Measurements from ENCODE around the gene OR52E6.

Gene OR52E6

DNA sequence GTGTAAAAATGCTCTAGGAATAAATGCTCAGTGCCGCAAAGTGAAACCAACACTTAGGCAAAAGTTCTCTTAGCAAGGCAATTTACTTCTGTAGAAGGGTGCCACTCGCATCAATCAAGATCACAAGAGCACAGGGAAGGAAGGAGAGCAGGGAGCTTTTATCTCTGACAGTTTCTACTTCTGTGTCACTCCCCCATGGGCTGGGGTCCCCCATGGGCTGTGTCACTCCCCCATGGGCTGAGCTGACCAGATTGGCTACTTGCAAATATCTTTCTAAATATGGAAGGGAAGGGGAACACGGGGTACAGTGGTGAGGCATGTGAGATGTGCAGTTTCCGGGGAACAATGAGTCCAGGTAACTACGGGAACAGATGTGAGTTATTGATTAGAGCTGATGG, 32.6 kb downstream of the OR52E6 start:
- in situ Hi-C loops (cut with HindIII; ENCODE audit: low sequenced_read_pairs), result no loop called here
- DNase-seq (ENCODE audit: low read depth, low spot score), result no peak
- TF ChIP-seq, protein P1, sequence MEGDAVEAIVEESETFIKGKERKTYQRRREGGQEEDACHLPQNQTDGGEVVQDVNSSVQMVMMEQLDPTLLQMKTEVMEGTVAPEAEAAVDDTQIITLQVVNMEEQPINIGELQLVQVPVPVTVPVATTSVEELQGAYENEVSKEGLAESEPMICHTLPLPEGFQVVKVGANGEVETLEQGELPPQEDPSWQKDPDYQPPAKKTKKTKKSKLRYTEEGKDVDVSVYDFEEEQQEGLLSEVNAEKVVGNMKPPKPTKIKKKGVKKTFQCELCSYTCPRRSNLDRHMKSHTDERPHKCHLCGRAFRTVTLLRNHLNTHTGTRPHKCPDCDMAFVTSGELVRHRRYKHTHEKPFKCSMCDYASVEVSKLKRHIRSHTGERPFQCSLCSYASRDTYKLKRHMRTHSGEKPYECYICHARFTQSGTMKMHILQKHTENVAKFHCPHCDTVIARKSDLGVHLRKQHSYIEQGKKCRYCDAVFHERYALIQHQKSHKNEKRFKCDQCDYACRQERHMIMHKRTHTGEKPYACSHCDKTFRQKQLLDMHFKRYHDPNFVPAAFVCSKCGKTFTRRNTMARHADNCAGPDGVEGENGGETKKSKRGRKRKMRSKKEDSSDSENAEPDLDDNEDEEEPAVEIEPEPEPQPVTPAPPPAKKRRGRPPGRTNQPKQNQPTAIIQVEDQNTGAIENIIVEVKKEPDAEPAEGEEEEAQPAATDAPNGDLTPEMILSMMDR (IDR thresholded peaks at IDR 0.05; ENCODE audit: low read depth, low read length), result no peak
- peak overlapping the region; percentile 46 for H3K4me3 ChIP-seq (ENCODE audit: low read depth, low read length)

DNA sequence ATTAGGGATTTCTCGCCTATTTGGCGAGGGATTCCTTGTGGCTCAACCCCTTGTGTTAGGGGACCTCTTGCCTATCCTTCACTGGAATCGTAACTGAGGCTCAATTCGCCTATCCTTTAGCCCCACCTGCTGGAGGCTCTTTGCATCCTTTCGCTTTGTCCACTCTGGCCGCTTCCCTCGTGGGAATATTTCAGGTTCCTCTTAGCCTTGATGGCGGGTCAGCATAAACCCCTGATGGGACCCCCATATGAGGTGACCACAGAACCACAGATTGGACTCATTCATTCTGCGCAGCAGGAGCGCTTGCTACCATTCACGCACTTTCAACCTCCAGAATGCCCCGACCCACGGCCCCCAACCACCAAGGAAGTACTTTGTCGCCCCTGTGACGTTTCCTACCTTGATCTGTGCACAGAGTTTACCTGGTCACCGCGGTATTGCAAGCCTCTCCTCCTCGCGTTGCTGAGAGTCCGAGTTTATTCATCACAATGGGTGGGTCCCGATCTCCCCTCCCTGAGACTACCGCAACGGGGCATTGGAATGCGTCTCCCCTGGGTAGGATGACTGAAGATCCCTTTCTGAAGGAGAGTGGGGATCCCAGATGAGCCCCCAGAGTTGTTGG, 33.1 kb downstream of the OR52E6 start, which contains the start of gene OR52N2:
TSS of gene OR52N2 (plus strand) at position 425 of the 622 bp plus-strand sequence. CDS start 11,412 bp downstream, outside the sequence.
- in situ Hi-C loops (cut with HindIII; ENCODE audit: low sequenced_read_pairs), result no loop called here
- TF ChIP-seq, protein P1 (IDR thresholded peaks at IDR 0.05; ENCODE audit: low read depth, low read length), result peak; percentile 84
- peak; percentile 73 for DNase-seq (ENCODE audit: low read depth, low spot score)
- H3K4me3 ChIP-seq (ENCODE audit: low read depth, low read length), result peak within 1 kb of the TSS; percentile 46

DNA sequence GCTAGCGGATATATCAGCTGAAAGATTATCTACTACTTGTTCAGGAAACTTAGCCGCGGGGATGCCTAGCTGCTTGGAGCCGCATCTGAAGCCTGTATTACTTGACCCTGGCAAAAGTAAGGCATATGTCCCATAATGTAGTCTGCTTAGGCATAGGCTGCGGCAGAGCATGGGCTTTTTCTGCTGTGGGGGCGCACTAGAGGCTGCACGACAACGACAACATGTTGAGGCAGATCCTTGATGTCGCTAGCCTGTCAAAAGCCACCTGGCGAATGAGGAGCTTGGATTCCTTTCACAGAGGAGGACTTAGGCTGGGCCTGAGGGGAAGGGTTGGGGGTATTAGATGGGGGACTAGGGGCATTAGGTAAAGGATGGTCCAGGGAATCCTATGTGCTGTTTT, 34.1 kb downstream of the OR52E6 start:
- in situ Hi-C loops (cut with HindIII; ENCODE audit: low sequenced_read_pairs), result no loop called here
- no peak overlapping the region for H3K4me3 ChIP-seq (ENCODE audit: low read depth, low read length)
- TF ChIP-seq, protein P1 (IDR thresholded peaks at IDR 0.05; ENCODE audit: low read depth, low read length), result no peak
- no peak for DNase-seq (ENCODE audit: low read depth, low spot score)

DNA sequence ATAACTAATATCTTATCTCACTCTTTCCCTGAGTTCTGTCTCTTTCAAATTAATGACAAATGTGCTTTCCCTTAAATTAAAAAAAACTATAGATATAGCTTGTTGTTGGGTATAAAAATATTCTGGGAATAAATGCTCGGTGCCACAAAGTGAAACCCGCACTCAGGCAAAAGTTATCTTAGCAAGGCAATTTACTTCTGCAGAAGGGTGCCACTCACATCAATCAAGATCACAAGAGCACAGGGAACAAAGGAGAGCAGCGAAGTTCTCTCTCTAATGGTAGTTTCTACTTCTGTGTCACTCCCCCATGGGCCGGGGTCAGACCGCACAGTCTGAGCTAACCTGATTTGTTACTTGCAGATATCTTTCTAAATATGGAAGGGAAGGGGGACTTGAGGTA, 37.7 kb downstream of the OR52E6 start:
- H3K4me3 ChIP-seq (ENCODE audit: low read depth, low read length), result no peak overlapping the region
- DNase-seq (ENCODE audit: low read depth, low spot score), result no peak
- in situ Hi-C loops (cut with HindIII; ENCODE audit: low sequenced_read_pairs), result no loop called here
- TF ChIP-seq, protein P1 (IDR thresholded peaks at IDR 0.05; ENCODE audit: low read depth, low read length), result no peak

DNA sequence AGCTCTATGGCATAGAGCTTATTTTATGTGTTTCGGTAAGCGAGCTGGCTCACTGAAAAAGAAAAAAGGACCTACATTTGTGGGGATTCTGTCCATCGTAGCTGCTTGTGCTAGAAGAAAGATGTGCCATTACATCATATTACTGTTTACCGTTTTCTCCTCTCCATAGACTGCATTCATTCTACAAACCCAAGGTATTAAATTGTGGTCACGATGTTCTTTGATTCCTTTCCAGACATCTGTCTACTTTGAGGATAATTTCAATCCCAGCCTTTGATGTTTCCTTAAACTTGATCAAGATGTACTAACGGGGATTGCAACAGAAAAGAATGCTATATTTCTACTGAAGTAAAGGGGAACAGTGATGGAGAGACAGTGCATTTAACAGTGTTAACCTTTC, 45.2 kb downstream of the OR52E6 start:
- H3K4me3 ChIP-seq (ENCODE audit: low read depth, low read length), result no peak overlapping the region
- TF ChIP-seq, protein P1 (IDR thresholded peaks at IDR 0.05; ENCODE audit: low read depth, low read length), result no peak
- in situ Hi-C loops (cut with HindIII; ENCODE audit: low sequenced_read_pairs), result no loop called here
- DNase-seq (ENCODE audit: low read depth, low spot score), result no peak

DNA sequence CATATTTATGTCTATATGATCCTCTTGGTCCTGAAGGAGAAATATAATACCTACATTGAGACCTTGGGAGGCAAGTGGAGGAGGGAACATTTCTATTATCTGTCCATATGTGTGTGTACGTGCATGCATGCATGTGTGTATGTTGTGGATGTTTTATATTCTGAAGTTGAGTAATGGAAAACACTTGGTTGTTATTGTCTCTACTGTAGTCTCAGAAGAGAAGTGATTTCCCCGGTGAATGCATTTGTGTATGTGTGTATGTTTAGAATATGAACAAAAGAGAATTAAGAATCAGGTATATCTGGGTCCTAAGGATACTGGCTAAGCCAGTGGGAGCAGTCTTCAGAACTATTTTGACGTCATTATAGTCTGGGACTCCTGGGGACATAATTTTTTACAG, 50.5 kb downstream of the OR52E6 start, which contains the start of gene OR52N1:
TSS of gene OR52N1 (minus strand) at position 101 of the 400 bp plus-strand sequence. CDS start 2,449 bp downstream, outside the sequence.
- in situ Hi-C loops (cut with HindIII; ENCODE audit: low sequenced_read_pairs), result no loop called here
- H3K4me3 ChIP-seq (ENCODE audit: low read depth, low read length), result no peak within 1 kb of the TSS
- TF ChIP-seq, protein P1 (IDR thresholded peaks at IDR 0.05; ENCODE audit: low read depth, low read length), result no peak
- DNase-seq (ENCODE audit: low read depth, low spot score), result no peak

Measured in astrocyte of the spinal cord (primary cell).